ENCODE results near the gene TNNI3. TPM values are rescaled to one million over a fixed set of nuclear protein-coding genes. Genes with fewer than 3 reads are reported as not detected.

Gene TNNI3
- total and polyA plus RNA-seq, 2 of the 4 experiments (the other 2 are of a cell fraction): not detected

- no peak for TF ChIP-seq RCOR1 (IDR thresholded peaks at IDR 0.05; ENCODE audit: insufficient replicate concordance, low read length)
Observed at GRCh38 chr19:55112777-55113569, 44.6 kb downstream of the TNNI3 start (continued).

- H3K56ac ChIP-seq (ENCODE audit: extremely low read depth, insufficient read depth, low read length): no peak overlapping the region
- no peak overlapping the region for H3K4ac ChIP-seq (ENCODE audit: low read depth, low read length)
- no peaks in the 10 kb centered on the region for H3K27me3 ChIP-seq (ENCODE audit: control insufficient read depth, insufficient read depth, low read length)
- H3K4me1 ChIP-seq (ENCODE audit: control insufficient read depth, insufficient read depth, low read length): peaks cover 13% of the 10 kb centered on the region
- H3K9ac ChIP-seq (ENCODE audit: low read depth, low read length): no peak overlapping the region
- H4K5ac ChIP-seq (ENCODE audit: low read depth, low read length): no peak overlapping the region
- no peak overlapping the region for H2BK15ac ChIP-seq (ENCODE audit: low read depth, low read length)
- dilution Hi-C loops (cut with HindIII; ENCODE audit: low sequenced_read_pairs, unreplicated experiment): no loop called here
- in situ Hi-C loops (cut with MboI; ENCODE audit: low sequenced_read_pairs): loop anchor here (25.0 kb wide), 1 partner anchor 525 kb away; the partner anchor contains the start of genes CCDC106, ZNF580 and ZNF581
- no peak overlapping the region for H2BK5ac ChIP-seq (ENCODE audit: low read depth, low read length, poor library complexity, severe bottlenecking)
- H2AK5ac ChIP-seq (ENCODE audit: low read depth, low read length): no peak overlapping the region
- ATAC-seq (ENCODE audit: low read depth) (no peak), DNase-seq (no peak)
- no peak overlapping the region for H3K27ac ChIP-seq (ENCODE audit: insufficient read depth, low read length)
- no peak overlapping the region for H3K18ac ChIP-seq (ENCODE audit: low read depth, low read length)
- peaks cover 19 to 71% of the 10 kb centered on the region in 2 experiments for H3K79me1 ChIP-seq (ENCODE audit: low read depth in 1 of 2, low read length in 2 of 2)
- H3K4me2 ChIP-seq (ENCODE audit: low read depth, low read length): no peak overlapping the region
- no peaks in the 10 kb centered on the region for H3K9me3 ChIP-seq (ENCODE audit: control insufficient read depth, insufficient read depth, low read length)
- intact Hi-C loops (cut with micrococcal nuclease): no loop called here
- no peak overlapping the region for H2BK20ac ChIP-seq (ENCODE audit: low read depth, low read length)
- peaks cover 3% of the 10 kb centered on the region for H3K9me1 ChIP-seq (ENCODE audit: insufficient read depth, low read length)
- H4K20me1 ChIP-seq (ENCODE audit: insufficient read depth, low read length): peaks cover 73% of the 10 kb centered on the region
- no peak overlapping the region for H3K4me3 ChIP-seq (ENCODE audit: insufficient read depth, low read depth, low read length)
- H3K36me3 ChIP-seq (ENCODE audit: control insufficient read depth, insufficient read depth, low read length): peaks cover 22% of the 10 kb centered on the region
- no peak overlapping the region for H4K8ac ChIP-seq (ENCODE audit: low read depth in 2 of 2, low read length in 2 of 2)
- H4K91ac ChIP-seq (ENCODE audit: insufficient read depth, low read depth, low read length): no peak overlapping the region
- no peak overlapping the region for H3K23ac ChIP-seq (ENCODE audit: low read depth, low read length)
- ChIA-PET POLR2A (ENCODE audit: unreplicated experiment) (no interaction called here), CTCF (no interaction called here)
- no peak overlapping the region for H2AK9ac ChIP-seq (replicated peaks; ENCODE audit: low read depth, low read length, poor library complexity)
- WGBS, 2 experiments (ENCODE audit: extremely low coverage in 2 of 2, insufficient read length in 1 of 2): 80% methylated on average over 1 of the region's 25 CpGs; no CpG with 5 or more reads in 1 of the 2 experiments
- no peak overlapping the region for H3K14ac ChIP-seq (replicated peaks; ENCODE audit: low read depth, low read length)
- no TSS peak for BruUV-seq (replicated peaks)
- no peak overlapping the region for H2BK120ac ChIP-seq (ENCODE audit: low read depth, low read length)
- H2AFZ ChIP-seq (replicated peaks; ENCODE audit: low read length, poor library complexity): no peak overlapping the region
- no peak for TF ChIP-seq FOS (IDR thresholded peaks at IDR 0.05; ENCODE audit: low read depth, low read length)
- no peak for TF ChIP-seq ELK1 (IDR thresholded peaks at IDR 0.05; ENCODE audit: borderline replicate concordance, low read depth, low read length)
- TF ChIP-seq SMC3 (IDR thresholded peaks at IDR 0.05; ENCODE audit: low read depth, low read length): no peak
- no peak for TF ChIP-seq MAFK (IDR thresholded peaks at IDR 0.05; ENCODE audit: low read depth, low read length)
- no peak for TF ChIP-seq CEBPB (IDR thresholded peaks at IDR 0.05; ENCODE audit: low read depth, low read length)
- TF ChIP-seq RFX5 (IDR thresholded peaks at IDR 0.05; ENCODE audit: low read depth, low read length): no peak
- TF ChIP-seq RCOR1 (IDR thresholded peaks at IDR 0.05; ENCODE audit: insufficient replicate concordance, low read length): no peak
- TF ChIP-seq CHD1 (IDR thresholded peaks at IDR 0.05; ENCODE audit: low read depth, low read length): no peak
- no peak for TF ChIP-seq BHLHE40 (IDR thresholded peaks at IDR 0.05; ENCODE audit: low read depth, low read length)
- TF ChIP-seq NFE2L2 (IDR thresholded peaks at IDR 0.05; ENCODE audit: low read depth, low read length): no peak
- TF ChIP-seq USF2 (IDR thresholded peaks at IDR 0.05; ENCODE audit: low read depth, low read length): no peak
- TF ChIP-seq MXI1 (IDR thresholded peaks at IDR 0.05; ENCODE audit: borderline replicate concordance, low read depth, low read length): no peak
Observed at GRCh38 chr19:55112246-55112776, 45.2 kb downstream of the TNNI3 start.
